OCI-LY1 (cell line): ENCODE results near the gene GALNT14.

ENCODE experiments used
- H2AFZ ChIP-seq: fragments of 200-600 bp; sonication (generic), shearing (Covaris generic); 2 replicates; pipeline ENCODE4 v1.6.0; 2014; ENCODE audit warnings: antibody characterized with exemption, mild to moderate bottlenecking, low read length
- H3F3A ChIP-seq: fragments of 200-600 bp; sonication (generic), shearing (Covaris generic); 2 replicates; pipeline ENCODE4 v1.6.0; 2014; ENCODE audit warnings: mild to moderate bottlenecking, antibody characterized with exemption, low read length, moderate library complexity; ENCODE audit not compliant: insufficient read depth
- H3K27ac ChIP-seq: fragments of 200-600 bp; sonication (generic); 2 replicates; pipeline ENCODE4 v1.5.1; 2014; ENCODE audit warnings: low read length, mixed run types, mild to moderate bottlenecking, low read depth; ENCODE audit not compliant: poor library complexity, severe bottlenecking
- H3K27me3 ChIP-seq: fragments of 200-600 bp; sonication (generic); 2 replicates; pipeline ENCODE4 v1.6.0; 2014; ENCODE audit warnings: antibody characterized with exemption, mild to moderate bottlenecking, low read length, moderate library complexity; ENCODE audit not compliant: insufficient read depth
- H3K36me3 ChIP-seq: fragments of 200-600 bp; sonication (generic); 2 replicates; pipeline ENCODE4 v1.6.1; 2014; ENCODE audit warnings: mild to moderate bottlenecking, antibody characterized with exemption, low read length, moderate library complexity, mixed read lengths; ENCODE audit not compliant: insufficient read depth
- H3K4me1 ChIP-seq: fragments of 200-600 bp; sonication (generic); 2 replicates; pipeline ENCODE4 v1.5.1; 2014; ENCODE audit warnings: mild to moderate bottlenecking, low read length, moderate library complexity; ENCODE audit not compliant: insufficient read depth, severe bottlenecking
- H3K4me2 ChIP-seq: fragments of 200-600 bp; sonication (generic), shearing (Covaris generic); 2 replicates; pipeline ENCODE4 v1.6.1; 2014; ENCODE audit warnings: low read length
- H3K4me3 ChIP-seq: fragments of 200-600 bp; sonication (generic); 2 replicates; pipeline ENCODE4 v1.5.1; 2014; ENCODE audit warnings: low read length, low read depth, mild to moderate bottlenecking, mixed read lengths; ENCODE audit not compliant: poor library complexity, severe bottlenecking
- H3K79me2 ChIP-seq: fragments of 200-600 bp; shearing (Covaris generic); 2 replicates; pipeline ENCODE4 v1.6.1; 2016; ENCODE audit warnings: mixed run types, low read length, mixed read lengths; ENCODE audit not compliant: insufficient read depth
- H3K9ac ChIP-seq: fragments of 200-600 bp; sonication (generic), shearing (Covaris generic); 2 replicates; pipeline ENCODE4 v1.6.1; 2014; ENCODE audit warnings: mild to moderate bottlenecking, low read length, mixed read lengths
- H3K9me2 ChIP-seq: fragments of 200-600 bp; sonication (generic), shearing (Covaris generic); 2 replicates; pipeline ENCODE4 v1.6.1; 2014; ENCODE audit warnings: low read depth, mild to moderate bottlenecking, low read length, mixed read lengths
- H3K9me3 ChIP-seq: fragments of 200-600 bp; shearing (Covaris generic); 2 replicates; pipeline ENCODE4 v1.6.1; 2014; ENCODE audit warnings: low read length, mixed read lengths
- H4K20me1 ChIP-seq: fragments of 200-600 bp; sonication (generic), shearing (Covaris generic); 2 replicates; pipeline ENCODE4 v1.6.0; 2016; ENCODE audit warnings: mild to moderate bottlenecking, low read length; ENCODE audit not compliant: insufficient read depth
- CTCF ChIP-seq: fragments of 200-600 bp; sonication (generic), shearing (Covaris generic); IDR thresholded peaks from 2 replicates; pipeline ENCODE4 v1.5.1; 2017; ENCODE audit warnings: mild to moderate bottlenecking, antibody characterized with exemption, low read length, moderate library complexity, mixed read lengths
- EZH2 ChIP-seq: fragments of 200-600 bp; sonication (generic), shearing (Covaris generic); IDR thresholded peaks from 2 replicates; pipeline ENCODE4 v1.8.0; 2017; ENCODE audit warnings: borderline replicate concordance, mixed run types, mild to moderate bottlenecking, antibody characterized with exemption, low read length, moderate library complexity, mixed read lengths

Gene GALNT14

GRCh38 chr2:31055938-31056337, 82.3 kb downstream of the GALNT14 start:
- Histone ChIP-seq H3K4me1 (no peaks in the 10 kb centered on the region), H3K9me2 (no peaks in the 10 kb centered on the region), H3K27me3 (no peaks in the 10 kb centered on the region), H3K9ac (no peak overlapping the region), H3K36me3 (no peaks in the 10 kb centered on the region), H2AFZ (no peak overlapping the region), H3K4me2 (no peak overlapping the region), H3F3A (no peaks in the 10 kb centered on the region), H3K9me3 (no peaks in the 10 kb centered on the region), H3K27ac (no peak overlapping the region), H4K20me1 (no peaks in the 10 kb centered on the region), H3K4me3 (no peak overlapping the region), H3K79me2 (no peaks in the 10 kb centered on the region)
- TF ChIP-seq CTCF (no peak), EZH2 (no peak)

- H2AFZ ChIP-seq, result no peak overlapping the region
- no peak overlapping the region for H3K9ac ChIP-seq
- H3K36me3 ChIP-seq, result no peaks in the 10 kb centered on the region
- H3K27me3 ChIP-seq, result no peaks in the 10 kb centered on the region
- H3K9me2 ChIP-seq, result no peaks in the 10 kb centered on the region
- TF ChIP-seq CTCF (no peak), EZH2 (no peak)
- no peaks in the 10 kb centered on the region for H3K79me2 ChIP-seq
- no peaks in the 10 kb centered on the region for H3F3A ChIP-seq
- H3K9me3 ChIP-seq, result no peaks in the 10 kb centered on the region
- H4K20me1 ChIP-seq, result no peaks in the 10 kb centered on the region
- H3K4me3 ChIP-seq, result no peak overlapping the region
- no peak overlapping the region for H3K27ac ChIP-seq
- no peak overlapping the region for H3K4me2 ChIP-seq
- H3K4me1 ChIP-seq, result no peaks in the 10 kb centered on the region
Measured at GRCh38 chr2:31054842-31055388, 83.3 kb downstream of the GALNT14 start.

- H3K4me3 ChIP-seq, result no peak overlapping the region
- no peaks in the 10 kb centered on the region for H3K4me1 ChIP-seq
- no peak overlapping the region for H3K9ac ChIP-seq
- no peak for TF ChIP-seq CTCF
- TF ChIP-seq EZH2, result no peak
- H3K36me3 ChIP-seq, result no peaks in the 10 kb centered on the region
- no peak overlapping the region for H3K4me2 ChIP-seq
- no peaks in the 10 kb centered on the region for H3K9me3 ChIP-seq
- H3K27ac ChIP-seq, result no peak overlapping the region
- H2AFZ ChIP-seq, result no peak overlapping the region
- no peaks in the 10 kb centered on the region for H3K27me3 ChIP-seq
- no peaks in the 10 kb centered on the region for H3K79me2 ChIP-seq
- H4K20me1 ChIP-seq, result no peaks in the 10 kb centered on the region
- no peaks in the 10 kb centered on the region for H3F3A ChIP-seq
- no peaks in the 10 kb centered on the region for H3K9me2 ChIP-seq
Measured at GRCh38 chr2:31053929-31054782, 84.1 kb downstream of the GALNT14 start.
